ENCODE results near the gene NOP16. TPM values are rescaled to one million over a fixed set of nuclear protein-coding genes. Genes with fewer than 3 reads are reported as not detected.

The NOP16 gene
- total RNA-seq, 1 experiment from 2014 or later, result 103 TPM

DNA sequence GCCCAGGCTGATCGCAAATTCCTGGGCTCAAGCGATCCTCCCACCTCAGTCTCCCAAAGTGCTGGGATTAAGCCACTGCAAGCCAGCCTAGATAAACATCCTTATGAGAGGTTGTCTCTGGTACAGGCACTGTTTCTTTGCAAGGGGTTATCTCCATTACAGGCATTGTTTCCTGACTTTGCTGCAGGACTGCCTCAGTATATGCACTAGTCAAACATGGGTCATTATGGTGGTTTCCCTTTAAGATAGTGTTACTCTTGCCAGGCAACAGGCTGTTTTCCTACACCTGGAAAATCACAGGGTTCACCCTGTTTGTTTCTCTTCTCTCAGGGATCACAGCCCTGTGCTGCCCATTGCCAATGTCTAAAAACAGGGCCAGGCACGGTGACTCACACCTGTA is 35.8 kb upstream of the NOP16 start:
- Histone ChIP-seq H3K9ac (ENCODE audit: low read length) (no peak overlapping the region), H3K27me3 (ENCODE audit: low read length) (no peaks in the 10 kb centered on the region), H3K4me2 (ENCODE audit: low read length) (no peak overlapping the region), H3K79me2 (ENCODE audit: low read length) (no peaks in the 10 kb centered on the region), H3K4me1 (ENCODE audit: insufficient read depth, low read length) (peaks cover 5% of the 10 kb centered on the region), H3K36me3 (ENCODE audit: low read depth, low read length) (no peaks in the 10 kb centered on the region), H2AFZ (ENCODE audit: low read length) (no peak overlapping the region), H3F3A (ENCODE audit: low read length, unreplicated experiment) (no peaks in the 10 kb centered on the region), H3K27ac (ENCODE audit: low read length) (no peak overlapping the region), H3K4me3 (ENCODE audit: low read length) (no peak overlapping the region), H3K9me2 (replicated peaks; ENCODE audit: low read length) (no peaks in the 10 kb centered on the region), H4K20me1 (ENCODE audit: low read length) (no peaks in the 10 kb centered on the region), H3K9me3 (ENCODE audit: low read length) (peaks cover 5% of the 10 kb centered on the region; the same call in 1 of the 2 replicates)
- no peak for DNase-seq
- ChIA-PET POLR2A (ENCODE audit: unreplicated experiment) (no interaction called here), CTCF (no interaction called here)
- BruUV-seq (replicated peaks), result no TSS peak
- TF ChIP-seq EZH2 (IDR thresholded peaks at IDR 0.05; ENCODE audit: low read length, unreplicated experiment) (no peak), EZH2phosphoT487 (IDR thresholded peaks at IDR 0.05; ENCODE audit: borderline replicate concordance, low read length) (no peak)
- TF ChIP-seq, protein P1, sequence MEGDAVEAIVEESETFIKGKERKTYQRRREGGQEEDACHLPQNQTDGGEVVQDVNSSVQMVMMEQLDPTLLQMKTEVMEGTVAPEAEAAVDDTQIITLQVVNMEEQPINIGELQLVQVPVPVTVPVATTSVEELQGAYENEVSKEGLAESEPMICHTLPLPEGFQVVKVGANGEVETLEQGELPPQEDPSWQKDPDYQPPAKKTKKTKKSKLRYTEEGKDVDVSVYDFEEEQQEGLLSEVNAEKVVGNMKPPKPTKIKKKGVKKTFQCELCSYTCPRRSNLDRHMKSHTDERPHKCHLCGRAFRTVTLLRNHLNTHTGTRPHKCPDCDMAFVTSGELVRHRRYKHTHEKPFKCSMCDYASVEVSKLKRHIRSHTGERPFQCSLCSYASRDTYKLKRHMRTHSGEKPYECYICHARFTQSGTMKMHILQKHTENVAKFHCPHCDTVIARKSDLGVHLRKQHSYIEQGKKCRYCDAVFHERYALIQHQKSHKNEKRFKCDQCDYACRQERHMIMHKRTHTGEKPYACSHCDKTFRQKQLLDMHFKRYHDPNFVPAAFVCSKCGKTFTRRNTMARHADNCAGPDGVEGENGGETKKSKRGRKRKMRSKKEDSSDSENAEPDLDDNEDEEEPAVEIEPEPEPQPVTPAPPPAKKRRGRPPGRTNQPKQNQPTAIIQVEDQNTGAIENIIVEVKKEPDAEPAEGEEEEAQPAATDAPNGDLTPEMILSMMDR (conservative IDR thresholded peaks at IDR 0.05; ENCODE audit: low read depth, low read length), result no peak
- ATAC-seq, result peak; percentile 22; the same call in 1 of the 2 replicates
- intact Hi-C loops (cut with micrococcal nuclease), result no loop called here

DNA sequence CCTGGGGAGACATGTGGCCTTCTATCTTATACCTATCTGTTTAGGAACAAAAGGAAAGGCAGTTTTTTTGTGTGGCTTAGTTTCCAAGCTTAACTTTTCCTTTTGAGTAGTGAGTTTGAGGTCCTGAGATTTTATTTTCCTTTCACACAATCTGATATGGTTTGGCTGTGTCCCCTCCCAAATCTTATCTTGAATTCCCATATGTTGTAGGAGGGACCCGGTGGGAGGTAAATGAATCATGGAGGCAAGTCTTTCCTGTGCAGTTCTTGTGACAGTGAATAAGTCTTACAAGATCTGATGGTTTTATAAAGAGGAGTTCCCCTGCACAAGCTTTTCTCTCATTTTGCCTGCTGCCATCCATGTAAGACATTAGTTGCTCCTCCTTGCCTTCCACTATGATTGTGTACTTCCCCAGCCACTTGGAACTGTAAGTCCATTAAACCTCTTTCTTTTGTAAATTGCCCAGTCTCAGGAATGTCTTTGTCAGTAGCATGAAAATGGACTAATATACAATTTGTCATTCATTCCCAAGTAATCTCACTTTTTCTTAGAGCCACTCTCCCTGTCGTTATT is 32.7 kb upstream of the NOP16 start:
- Histone ChIP-seq H3K9me2 (replicated peaks; ENCODE audit: low read length) (no peaks in the 10 kb centered on the region), H3K27ac (ENCODE audit: low read length) (no peak overlapping the region), H3K79me2 (ENCODE audit: low read length) (peaks cover 2% of the 10 kb centered on the region), H3K9ac (ENCODE audit: low read length) (no peak overlapping the region), H3K4me2 (ENCODE audit: low read length) (no peak overlapping the region), H3K9me3 (ENCODE audit: low read length) (peaks cover under 1% of the 10 kb centered on the region; the same call in 1 of the 2 replicates), H3K36me3 (ENCODE audit: low read depth, low read length) (no peaks in the 10 kb centered on the region), H2AFZ (ENCODE audit: low read length) (no peak overlapping the region), H3F3A (ENCODE audit: low read length, unreplicated experiment) (no peaks in the 10 kb centered on the region), H3K4me3 (ENCODE audit: low read length) (no peak overlapping the region), H3K27me3 (ENCODE audit: low read length) (no peaks in the 10 kb centered on the region), H3K4me1 (ENCODE audit: insufficient read depth, low read length) (peaks cover 20% of the 10 kb centered on the region), H4K20me1 (ENCODE audit: low read length) (no peaks in the 10 kb centered on the region)
- POLR2A ChIA-PET (ENCODE audit: unreplicated experiment), result no interaction called here
- TF ChIP-seq EZH2phosphoT487 (IDR thresholded peaks at IDR 0.05; ENCODE audit: borderline replicate concordance, low read length) (no peak), EZH2 (IDR thresholded peaks at IDR 0.05; ENCODE audit: low read length, unreplicated experiment) (no peak)
- TF ChIP-seq, protein P1 (conservative IDR thresholded peaks at IDR 0.05; ENCODE audit: low read depth, low read length), result no peak
- BruUV-seq (replicated peaks), result no TSS peak
- DNase-seq, result no peak
- CTCF ChIA-PET, result no interaction called here
- no peak for ATAC-seq
- intact Hi-C loops (cut with micrococcal nuclease), result no loop called here

GRCh38 chr5:176420086-176420485 is 31.7 kb upstream of the NOP16 start:
- H3K4me2 ChIP-seq (ENCODE audit: low read length), result no peak overlapping the region
- no peak overlapping the region for H3K9ac ChIP-seq (ENCODE audit: low read length)
- H3K9me2 ChIP-seq (replicated peaks; ENCODE audit: low read length), result no peaks in the 10 kb centered on the region
- ChIA-PET CTCF (no interaction called here), POLR2A (ENCODE audit: unreplicated experiment) (no interaction called here)
- no peak for TF ChIP-seq EZH2 (IDR thresholded peaks at IDR 0.05; ENCODE audit: low read length, unreplicated experiment)
- no peak for TF ChIP-seq EZH2phosphoT487 (IDR thresholded peaks at IDR 0.05; ENCODE audit: borderline replicate concordance, low read length)
- TF ChIP-seq, protein P1 (conservative IDR thresholded peaks at IDR 0.05; ENCODE audit: low read depth, low read length), result no peak
- 0 out of 2 replicates have a peak, but pooled peaks cover under 1% of the 10 kb centered on the region for H4K20me1 ChIP-seq (ENCODE audit: low read length)
- DNase-seq (no peak), ATAC-seq (no peak)
- no peaks in the 10 kb centered on the region for H3F3A ChIP-seq (ENCODE audit: low read length, unreplicated experiment)
- H3K27ac ChIP-seq (ENCODE audit: low read length), result no peak overlapping the region
- peaks cover 22% of the 10 kb centered on the region for H3K4me1 ChIP-seq (ENCODE audit: insufficient read depth, low read length)
- BruUV-seq (replicated peaks), result no TSS peak
- peaks cover 11% of the 10 kb centered on the region for H3K79me2 ChIP-seq (ENCODE audit: low read length)
- H3K9me3 ChIP-seq (ENCODE audit: low read length), result no peaks in the 10 kb centered on the region
- no peaks in the 10 kb centered on the region for H3K27me3 ChIP-seq (ENCODE audit: low read length)
- intact Hi-C loops (cut with micrococcal nuclease), result no loop called here
- H3K4me3 ChIP-seq (ENCODE audit: low read length), result no peak overlapping the region
- no peaks in the 10 kb centered on the region for H3K36me3 ChIP-seq (ENCODE audit: low read depth, low read length)
- H2AFZ ChIP-seq (ENCODE audit: low read length), result no peak overlapping the region

All from PC-3 (cell line).